ENCODE measurements around the gene COX4I2.

Gene COX4I2

DNA sequence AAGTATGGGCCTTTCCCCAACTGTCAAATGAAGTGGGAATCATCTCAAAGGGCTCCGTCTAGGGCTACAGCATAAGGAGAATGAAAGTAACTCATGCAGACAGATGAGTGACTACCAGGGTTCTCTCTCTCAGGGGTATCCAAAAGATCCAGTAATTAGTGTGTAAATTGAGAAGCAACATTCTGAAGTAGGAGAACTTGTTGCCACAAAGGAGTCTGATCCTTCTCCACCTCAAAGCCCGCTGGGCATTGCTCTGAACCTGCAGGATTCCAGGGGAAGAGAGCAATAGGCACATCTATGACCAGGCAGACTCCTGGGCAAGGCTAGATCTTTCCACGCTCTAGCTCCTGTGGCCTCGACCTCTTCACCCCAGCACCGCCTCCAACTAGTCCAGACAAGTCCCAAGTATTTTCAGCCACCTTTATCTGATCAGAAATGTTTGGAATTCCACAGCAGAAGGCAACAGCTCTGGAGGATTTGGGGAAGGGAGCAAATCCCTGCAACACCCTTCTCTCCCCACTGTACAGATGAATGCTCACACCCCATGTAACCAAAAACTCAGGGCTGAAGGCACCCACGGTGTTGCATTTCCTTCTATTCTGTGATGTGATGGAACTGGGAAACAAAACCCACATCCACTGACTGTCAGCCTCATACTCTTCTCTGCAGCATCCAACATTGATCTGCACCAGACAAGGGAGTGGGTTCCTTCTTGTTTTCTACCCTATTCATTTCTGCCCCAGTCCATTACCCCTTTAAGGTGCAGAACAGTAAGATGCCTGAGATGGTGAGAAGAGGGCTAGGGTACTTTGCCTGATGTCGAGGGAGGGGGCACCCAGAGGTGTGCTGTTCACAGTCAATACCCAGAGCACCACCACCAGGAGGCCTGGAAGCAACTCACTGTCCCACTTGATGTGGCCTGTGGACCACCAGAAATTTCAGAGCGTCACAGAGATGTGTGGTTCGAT, 41.0 kb downstream of the COX4I2 start:
- DNase-seq = no peak

DNA sequence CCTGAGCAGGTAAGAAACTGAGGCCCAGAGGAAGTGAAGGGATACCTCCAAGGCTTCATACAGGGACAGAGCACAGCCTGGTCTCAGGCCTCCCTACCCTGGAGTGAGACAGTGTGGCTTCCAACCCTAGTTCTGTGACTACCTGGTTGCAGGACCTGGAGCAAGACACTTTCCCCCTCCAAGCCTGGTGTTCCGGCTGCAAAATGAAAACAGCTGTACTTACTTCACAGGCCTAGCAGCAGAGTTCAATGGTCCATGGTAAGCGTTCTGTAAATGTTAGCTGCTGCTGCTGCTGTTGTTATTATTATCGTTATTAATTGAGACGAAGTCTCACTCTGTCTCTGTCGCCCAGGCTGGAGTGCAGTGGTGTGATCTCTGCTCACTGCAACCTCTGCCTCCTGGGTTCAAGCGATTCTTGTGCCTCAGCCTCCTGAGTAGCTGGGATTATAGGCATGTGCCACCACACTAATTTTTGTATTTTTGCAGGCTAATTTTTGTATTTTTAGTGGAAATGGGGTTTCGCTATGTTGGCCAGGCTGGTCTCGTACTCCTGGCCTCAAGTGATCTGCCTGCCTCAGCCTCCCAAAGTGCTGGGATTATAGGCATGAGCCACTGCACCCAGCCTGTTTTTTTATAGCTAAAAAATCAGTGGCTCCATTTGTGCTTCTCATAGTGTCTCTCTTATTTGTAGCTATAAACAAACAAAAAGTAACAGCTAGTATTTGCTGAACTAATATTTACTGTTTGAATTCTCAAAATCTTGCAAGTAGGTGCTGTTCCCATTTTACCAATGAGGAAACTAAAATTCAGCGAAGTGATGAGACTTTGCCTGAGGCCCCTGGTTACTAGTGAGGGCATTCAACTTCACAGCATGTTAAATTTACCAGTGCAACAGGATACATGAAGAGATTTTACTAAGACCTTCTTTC, 41.9 kb downstream of the COX4I2 start:
- DNase-seq = no peak

DNA sequence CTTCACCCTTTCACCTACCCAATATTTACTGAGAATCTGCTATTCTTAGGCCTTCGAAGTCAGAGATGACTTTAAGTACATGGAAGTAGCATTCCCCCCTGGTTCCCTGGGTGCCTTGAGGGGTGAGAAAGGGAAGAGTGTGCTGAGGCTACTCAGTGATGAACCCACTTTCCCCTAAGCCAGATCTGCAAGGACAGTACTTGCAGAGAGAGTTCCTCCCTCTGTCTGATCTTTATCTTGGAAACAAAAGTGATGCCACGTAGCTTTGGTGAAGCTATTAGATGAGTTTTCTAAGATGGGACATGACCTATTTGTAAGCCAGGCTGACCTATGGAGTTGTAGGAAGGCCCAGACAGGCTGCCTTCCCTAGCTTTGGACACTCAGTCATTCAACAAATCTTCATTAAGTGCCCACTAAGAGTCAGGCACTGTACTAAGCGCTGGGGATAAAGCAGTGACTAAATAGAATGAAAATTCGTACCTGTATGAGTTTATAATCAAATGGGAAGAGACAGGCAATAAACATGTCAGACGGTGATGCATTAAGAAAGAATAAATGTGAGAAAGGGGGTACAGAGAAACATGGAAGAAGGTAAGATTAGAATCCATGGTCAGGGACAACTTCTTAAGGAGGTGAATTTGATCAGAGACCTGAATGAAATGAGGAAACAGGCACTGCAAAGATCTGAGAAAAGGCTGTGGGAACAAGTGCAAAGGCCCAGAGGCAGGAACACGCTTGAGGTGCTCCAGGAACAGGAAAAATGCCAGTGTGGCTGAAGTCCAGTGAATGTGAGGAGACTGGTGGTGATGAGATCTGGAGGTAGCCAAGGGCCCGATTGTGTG, 42.8 kb downstream of the COX4I2 start:
- no peak for DNase-seq

DNA sequence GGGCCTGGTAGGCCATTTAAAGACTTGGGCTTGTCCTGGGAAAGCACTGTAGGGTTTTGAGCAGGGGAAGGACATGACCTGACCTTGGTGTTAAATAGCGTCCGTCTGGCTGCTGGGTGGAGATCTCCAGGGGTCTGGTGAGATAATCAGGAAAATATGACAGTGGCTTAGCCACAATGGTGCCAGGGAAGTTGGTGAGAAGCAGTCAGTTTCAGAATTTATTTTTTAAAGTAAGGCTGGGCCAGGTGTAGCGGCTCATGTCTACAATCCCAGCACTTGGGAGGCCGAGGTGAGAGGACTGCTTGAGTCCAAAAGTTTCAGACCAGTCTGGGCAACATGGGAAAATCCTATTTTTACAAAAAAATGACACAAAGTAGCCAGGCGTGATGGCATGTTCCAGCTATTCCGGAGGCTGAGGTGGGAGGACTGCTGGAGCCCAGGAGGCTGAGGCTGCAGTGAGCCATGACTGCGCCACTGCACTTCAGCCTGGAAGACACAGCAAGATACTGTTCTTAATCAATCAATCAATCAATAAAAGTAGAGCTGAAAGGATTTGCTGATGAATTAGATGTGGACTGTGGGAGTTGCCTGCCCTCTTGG, 43.5 kb downstream of the COX4I2 start:
- no peak for DNase-seq

DNA sequence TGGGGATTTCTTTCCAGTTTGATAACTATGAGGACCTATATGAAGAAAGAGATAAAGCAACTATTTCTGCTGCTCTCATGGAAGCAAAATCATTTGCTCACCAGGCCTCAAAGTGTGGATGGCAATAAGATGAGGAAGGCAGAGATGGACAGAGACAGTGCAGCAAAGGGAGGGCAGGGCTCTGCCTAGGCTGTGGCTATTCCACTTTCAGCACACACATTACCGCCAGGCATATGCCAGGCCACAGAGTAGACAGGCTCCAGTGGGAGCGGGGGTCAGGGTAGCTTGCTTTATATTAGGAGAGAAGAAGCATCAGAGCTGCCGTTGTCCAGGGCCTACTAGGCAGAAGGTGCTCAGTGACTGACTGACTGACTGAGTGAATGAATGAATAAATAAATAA, 44.1 kb downstream of the COX4I2 start:
- DNase-seq = no peak

DNA sequence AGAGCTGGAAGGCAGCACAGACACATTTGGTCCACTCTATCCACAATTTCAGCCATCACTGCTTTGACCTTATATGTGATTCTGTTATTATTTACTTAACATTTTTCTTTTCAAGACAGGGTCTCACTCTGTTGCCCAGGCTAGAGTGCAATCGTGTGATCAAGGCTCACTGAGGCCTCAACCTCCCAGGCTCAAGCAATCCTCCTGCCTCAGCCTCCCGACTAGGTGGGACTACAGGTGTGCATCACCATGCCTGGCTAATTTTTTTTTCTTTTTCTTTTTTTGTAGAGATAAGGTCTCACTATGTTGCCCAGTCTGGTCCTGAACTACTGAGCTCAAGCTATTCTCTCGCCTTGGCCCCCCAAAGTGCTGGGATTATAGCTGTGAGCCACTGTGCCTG, 44.6 kb downstream of the COX4I2 start:
- DNase-seq = no peak

DNA sequence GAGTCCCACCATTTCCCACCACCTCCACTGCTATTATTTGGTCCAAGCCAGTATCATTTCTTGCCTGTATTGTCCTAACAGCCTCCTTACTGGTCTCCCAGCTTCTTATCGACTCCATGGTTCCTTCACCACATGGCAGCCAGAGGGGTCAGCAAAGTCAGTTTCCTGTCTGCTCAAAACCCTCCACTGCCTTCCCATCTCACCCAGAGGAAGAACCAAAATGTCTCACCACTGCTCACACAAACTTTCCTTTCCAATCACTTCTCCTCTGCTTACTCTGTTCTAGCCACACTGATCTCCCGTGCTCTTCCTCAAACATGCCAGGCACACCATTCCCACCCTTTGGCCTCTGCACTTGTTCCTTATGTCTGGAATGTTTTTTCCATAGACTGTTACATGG, 45.2 kb downstream of the COX4I2 start:
- no peak for DNase-seq

DNA sequence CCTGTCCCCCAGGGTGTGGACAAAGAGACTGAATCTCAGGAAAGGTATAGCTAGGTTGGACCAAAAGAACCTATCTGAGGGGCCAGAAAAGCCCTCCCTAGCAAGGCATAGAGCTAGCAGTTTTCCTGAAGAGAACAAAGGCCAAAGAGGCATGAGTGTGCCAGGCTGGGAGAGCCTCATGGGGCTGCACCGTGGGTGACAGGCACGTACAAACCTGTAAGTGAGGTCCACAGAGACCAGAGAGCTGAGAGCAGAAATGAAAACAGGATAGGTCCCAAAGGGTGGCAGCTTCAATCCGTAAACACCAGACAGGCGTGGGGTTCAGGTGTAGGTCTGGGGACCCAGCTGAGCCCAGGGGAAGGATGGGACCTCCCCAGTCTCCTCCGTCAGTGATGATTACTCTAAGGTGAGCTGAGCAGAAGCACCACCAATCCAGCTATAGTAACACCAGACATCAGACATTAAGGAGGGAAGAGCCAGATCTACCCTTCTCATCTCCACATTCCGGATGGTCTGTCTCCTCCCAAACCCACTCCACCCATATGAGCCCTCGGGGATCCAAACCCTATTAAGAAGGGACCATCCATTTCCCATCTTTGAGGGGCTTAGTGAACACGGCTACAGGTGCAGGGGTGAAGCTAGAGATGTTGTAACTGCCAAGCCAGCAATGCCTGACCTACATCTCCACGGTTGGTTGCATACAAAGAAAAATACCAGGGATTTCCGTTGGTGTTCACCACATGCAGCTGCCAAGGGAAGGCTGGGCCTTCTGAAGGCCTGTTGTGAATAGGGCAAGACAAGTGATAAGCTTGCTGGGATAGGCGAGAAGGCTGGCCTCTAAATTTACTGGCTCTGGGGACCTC, 46.7 kb downstream of the COX4I2 start:
- no peak for DNase-seq

DNA sequence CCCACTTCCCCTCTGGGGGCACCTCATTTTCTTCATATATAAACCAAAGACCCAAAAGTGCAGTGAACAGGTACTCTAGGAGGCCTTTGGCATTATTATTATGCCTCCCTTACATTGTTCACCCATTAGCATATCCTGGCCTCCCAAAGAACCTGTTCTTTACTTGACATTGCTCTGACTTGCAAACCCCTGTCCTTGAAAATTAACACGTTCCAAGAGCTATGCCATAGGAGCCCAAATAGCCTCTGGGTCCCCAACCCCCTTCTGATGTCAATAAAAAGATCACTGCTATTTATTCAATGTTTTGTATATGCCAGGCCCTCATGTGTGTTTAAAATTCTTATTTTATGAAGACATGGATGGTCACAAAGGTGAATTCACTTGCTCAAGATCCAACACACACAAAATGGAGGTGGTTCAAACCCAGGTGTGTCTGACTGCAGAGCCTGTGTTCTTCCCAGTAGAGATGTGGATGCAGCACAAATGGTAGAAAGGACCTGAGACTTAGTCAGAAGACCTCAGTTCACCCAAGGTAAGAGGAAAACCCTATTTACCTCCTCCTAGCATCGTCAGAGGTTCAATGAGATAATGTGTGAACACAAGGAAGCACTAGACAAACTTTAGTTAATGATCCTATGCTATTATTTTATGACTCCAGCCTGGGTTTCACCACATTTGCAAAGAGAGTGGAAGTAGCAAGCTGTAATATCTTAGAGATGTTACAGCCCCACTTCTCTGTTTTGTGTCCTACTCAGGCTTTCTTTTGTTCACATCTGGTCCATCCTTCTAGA, 48.3 kb downstream of the COX4I2 start:
- DNase-seq = no peak

DNA sequence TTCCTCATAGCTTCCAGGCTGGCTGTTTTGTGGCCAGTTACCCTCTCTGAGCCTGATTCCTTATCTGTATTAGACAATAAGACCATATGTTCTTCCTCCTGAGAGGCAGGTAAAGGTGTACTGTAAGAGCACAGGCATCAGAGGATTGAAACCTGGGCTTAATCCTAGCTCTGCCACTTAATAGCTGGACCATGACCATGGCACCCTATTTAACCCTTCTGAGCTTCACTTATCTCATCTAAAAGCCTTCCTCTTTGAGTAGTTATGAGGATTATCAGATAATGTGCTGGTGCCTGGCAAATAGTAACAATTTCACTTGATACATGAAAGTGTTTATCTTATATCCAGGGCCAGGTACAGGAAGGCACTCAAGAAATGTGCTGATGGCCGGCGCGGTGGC, 50.1 kb downstream of the COX4I2 start:
- no peak for DNase-seq

DNA sequence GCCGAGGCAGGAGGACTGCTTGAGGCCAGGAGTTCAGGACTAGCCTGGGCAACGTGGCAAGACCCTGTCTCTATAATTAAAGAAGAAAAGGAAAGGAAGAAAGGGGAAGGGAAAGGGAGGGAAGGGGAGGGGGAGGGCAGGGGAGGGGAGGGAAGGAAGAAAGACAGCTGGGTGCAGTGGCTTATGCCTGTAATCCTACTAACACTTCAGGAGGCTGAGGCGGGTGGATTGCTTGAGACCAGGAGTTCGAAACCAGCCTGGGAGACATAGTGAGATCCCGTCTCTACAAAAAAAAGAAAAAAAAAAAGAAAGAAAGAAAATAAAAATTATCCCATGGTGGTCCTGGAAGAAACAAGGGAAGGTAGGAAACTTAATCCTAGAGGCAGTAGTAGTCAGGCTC, 51.4 kb downstream of the COX4I2 start:
- no peak for DNase-seq

DNA sequence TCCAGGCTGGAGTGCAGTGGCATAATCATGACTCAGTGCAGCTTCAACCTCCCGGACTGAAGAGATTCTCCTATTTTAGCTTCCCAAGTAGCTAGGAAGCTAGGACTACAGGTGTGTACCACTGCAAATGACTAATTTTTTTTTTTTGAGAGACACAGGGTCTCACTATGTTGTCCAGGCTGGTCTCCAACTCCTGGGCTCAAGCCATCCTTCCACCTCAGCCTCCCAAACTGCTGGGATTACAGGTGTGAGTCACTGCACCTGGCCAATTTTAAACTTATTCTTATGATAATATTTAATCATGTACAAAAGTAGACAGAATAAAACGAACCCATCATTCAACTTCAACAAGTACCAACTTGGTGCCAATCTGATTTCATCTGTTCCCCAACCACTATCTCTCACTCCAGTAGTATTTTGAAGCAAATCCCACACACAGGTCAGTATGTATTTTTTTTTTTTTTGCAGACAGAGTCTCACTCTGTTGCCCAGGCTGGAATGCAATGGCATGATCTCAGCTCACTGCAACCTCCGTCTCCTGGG, 52.5 kb downstream of the COX4I2 start:
- DNase-seq = no peak

DNA sequence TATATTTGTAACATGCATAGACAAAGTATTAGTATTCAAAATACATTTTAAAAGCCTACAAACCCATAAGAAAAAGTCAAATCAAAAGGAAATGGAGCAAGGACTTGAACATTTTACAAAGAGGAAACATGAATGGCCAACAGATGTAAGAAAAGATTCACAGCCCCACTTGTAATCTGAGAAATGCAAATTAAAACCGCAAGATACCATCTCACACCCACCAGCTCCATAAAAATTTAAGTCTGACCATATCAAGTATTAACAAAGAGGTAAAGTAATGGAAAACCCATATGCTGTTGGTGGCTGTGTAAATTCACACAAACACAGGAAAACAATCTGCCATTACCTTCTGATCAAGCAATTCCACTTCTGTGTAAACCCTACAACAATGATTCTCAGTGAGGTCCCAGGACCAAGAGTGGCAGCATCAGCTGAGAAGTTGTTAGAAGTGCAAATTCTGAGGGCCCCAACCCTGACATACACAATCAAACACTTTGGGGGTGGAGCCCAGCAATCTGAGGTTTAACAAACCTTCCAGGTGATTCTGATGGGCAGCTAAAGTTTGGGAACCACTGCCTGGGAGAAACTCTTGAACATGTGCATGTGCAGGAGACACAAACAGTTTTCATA, 54.0 kb downstream of the COX4I2 start:
- no peak for DNase-seq

DNA sequence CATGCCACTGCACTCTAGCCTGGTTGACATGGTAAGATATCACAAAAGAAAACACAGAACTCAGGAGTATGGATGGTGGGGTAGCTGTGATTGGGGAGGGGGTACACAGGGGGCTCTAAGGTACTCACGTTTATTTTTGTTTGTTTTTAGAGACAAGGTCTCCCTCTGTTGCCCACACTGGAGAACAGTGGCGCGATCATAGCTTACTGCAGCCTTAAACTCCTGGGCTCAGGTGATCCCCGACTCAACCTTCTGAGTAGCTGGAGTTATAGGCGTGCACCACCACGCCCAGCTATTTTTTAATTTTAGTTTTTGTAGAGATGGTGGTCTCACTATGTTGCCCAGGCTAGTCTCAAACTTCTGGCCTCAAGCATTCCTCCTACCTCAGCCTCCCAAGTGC, 55.7 kb downstream of the COX4I2 start:
- DNase-seq = no peak

DNA sequence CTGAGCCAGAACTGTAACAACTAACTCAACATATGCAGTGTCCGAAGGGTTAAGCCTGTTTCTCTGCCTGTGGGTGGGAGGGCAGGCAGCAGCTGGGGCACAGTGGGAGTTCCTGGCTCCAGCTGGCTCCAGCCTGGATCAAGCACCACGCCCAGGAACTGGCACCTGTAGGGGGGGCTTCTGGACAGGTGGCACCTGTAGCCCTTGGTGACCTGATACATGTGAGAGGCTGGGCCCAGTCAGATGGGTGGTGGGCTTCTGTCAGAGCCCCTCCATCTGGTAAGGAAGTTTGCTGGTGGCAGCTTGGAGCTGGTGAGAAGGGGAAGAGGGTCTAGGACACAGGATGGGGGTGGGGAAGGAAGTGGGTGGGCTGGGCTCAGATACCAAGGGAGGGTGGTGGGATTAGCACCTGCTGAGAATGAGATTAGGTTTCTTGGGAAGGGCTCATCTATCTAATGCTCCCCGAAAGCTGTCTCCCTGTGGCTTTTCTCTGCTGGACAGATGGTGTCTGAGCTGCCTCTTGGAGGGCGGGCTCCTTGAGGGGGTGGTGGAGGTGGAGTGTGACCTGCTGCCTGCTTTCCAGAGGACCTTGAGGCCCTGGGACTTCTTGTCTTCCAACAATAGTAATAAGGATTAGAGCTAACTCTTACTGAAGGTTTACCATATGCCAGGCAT, 56.4 kb downstream of the COX4I2 start:
- no peak for DNase-seq
